GM19240 (cell line): ENCODE measurements around the gene RABL2A.
"Not testable (repeated sequence)": the region's sequence is repeated elsewhere in the genome, so short reads cannot be mapped to it uniquely, and the experiment has no call there.

Experiments
- DNase-seq: peaks from one replicate; pipeline ENCODE4 v3.0.0; 2011; ENCODE audit warnings: low spot score; ENCODE audit not compliant: insufficient read length

The RABL2A gene

DNA sequence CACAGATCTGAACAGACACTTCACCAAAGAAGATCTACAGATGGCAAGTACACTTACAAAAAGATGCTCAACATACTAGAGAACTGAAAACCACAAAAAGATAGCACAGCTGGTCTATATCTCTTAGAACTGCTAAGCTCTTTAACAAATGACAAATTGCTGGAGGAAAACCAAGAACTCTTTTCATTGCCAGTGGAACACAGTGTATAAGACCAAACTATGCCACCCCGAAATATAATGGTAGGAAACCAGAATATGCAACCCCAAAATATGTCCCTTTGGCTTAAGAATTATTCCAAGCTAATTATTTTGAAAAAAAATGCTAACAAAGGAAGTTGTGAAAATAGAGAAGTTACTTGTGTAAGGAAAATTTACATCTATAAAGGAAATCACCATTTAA lies 21.0 kb upstream of the RABL2A start:
- DNase-seq, result not testable (repeated sequence)

DNA sequence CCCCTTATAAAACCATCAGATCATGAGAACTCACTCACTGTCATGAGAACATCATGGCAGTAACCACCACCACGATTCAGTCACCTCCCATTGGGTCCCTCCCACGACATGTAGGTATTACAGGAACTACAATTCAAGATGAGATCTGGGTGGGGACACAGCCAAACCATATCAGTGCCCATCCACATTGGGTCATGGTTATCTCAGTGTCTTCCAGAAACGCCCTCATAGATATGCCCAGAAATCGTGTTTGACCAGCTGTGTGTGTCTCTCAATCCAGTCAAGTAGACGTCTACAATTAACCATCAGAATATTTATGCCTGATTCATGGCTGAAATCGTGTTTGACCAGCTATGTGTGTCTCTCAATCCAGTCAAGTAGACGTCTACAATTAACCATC lies 17.2 kb upstream of the RABL2A start:
- DNase-seq, result not testable (repeated sequence)

DNA sequence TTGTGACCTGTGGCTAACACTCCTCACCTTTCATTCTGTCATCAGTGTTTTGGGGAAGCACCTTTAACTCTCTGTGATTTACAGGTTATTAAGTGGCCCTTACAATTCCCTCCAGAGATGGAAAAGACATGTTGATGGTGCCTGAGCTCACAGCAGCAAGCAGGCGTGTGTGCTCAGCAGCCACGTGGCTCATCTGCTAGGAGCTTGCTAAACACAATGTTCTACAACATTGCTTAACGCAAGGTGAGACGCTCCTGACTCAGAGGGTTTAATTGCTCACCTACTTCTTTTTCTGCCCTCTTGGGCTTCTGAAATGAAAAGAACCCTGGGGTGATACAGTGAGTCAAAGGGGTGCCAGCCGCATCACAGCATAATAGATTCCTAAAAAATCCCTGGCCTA lies 6.1 kb upstream of the RABL2A start:
- DNase-seq, result not testable (repeated sequence)

GRCh38 chr2:113625906-113626305 lies 1.2 kb upstream of the RABL2A start:
- DNase-seq, result not testable (repeated sequence)

GRCh38 chr2:113632849-113633345 lies 5.8 kb downstream of the RABL2A start:
- not testable (repeated sequence) for DNase-seq

GRCh38 chr2:113635358-113635757 lies 8.3 kb downstream of the RABL2A start:
- DNase-seq, result not testable (repeated sequence)

- not testable (repeated sequence) for DNase-seq
Measured at GRCh38 chr2:113636226-113636625, 9.2 kb downstream of the RABL2A start.

- not testable (repeated sequence) for DNase-seq
Measured at GRCh38 chr2:113638084-113638483, 11.0 kb downstream of the RABL2A start.

GRCh38 chr2:113646217-113646616 lies 19.2 kb downstream of the RABL2A start:
- DNase-seq, result not testable (repeated sequence)

- not testable (repeated sequence) for DNase-seq
Measured at GRCh38 chr2:113650834-113651815, 24.1 kb downstream of the RABL2A start.

DNA sequence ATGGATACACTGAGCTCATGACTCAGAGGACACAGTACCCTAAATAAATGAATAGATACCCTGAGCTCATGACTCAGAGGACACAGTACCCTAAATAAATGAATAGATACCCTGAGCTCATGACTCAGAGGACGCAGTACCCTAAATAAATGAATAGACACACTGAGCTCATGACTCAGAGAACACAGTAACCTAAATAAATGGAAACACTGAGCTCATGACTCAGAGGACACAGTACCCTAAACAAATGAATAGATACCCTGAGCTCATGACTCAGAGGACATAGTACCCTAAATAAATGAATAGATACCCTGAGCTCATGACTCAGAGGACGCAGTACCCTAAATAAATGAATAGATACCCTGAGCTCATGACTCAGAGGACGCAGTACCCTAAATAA lies 25.5 kb downstream of the RABL2A start:
- not testable (repeated sequence) for DNase-seq

GRCh38 chr2:113656031-113656624 lies 29.1 kb downstream of the RABL2A start:
- DNase-seq, result not testable (repeated sequence)

GRCh38 chr2:113657735-113658134 lies 30.7 kb downstream of the RABL2A start:
- DNase-seq, result not testable (repeated sequence)

GRCh38 chr2:113663285-113664060 lies 36.4 kb downstream of the RABL2A start:
- not testable (repeated sequence) for DNase-seq

DNA sequence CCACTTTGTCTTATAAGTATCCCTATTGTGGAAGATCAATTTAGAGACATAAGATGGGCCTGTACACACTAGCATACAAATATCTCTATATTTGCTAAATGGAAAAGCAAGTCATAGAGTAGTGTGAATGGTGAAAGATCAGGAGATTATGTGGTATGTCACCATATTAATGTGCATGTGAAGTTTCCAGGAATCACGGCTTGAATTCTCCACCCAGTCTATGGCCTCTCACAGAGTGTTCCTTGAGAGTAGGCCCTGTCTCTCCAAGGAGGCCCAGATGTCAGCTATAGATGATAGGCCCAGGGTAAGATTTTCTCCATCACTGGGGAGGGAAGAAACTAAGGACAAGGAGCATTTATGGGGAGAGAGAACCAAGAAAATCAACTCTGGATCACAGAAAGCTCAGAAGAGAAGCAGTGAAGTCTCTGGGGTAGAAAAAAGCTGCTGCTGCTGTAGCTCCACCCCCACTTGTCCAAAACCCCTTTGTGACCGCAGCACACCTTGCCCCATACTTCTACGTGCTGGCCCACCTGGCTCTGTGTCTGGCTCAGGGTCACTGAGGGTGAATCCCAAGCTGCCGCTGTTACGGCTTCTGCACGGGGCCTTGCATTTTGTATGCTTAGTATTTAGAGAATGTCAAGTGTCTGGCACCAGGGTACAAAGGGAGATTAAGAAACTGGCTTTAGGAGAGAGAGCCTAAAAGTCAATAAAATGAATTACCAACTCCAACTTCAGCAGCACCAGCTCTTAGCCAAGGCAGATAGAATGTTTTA lies 37.9 kb downstream of the RABL2A start:
- DNase-seq, result not testable (repeated sequence)

GRCh38 chr2:113669013-113669412 lies 41.9 kb downstream of the RABL2A start:
- DNase-seq, result not testable (repeated sequence)

- no peak for DNase-seq
Measured at GRCh38 chr2:113672326-113672932, 45.4 kb downstream of the RABL2A start.

DNA sequence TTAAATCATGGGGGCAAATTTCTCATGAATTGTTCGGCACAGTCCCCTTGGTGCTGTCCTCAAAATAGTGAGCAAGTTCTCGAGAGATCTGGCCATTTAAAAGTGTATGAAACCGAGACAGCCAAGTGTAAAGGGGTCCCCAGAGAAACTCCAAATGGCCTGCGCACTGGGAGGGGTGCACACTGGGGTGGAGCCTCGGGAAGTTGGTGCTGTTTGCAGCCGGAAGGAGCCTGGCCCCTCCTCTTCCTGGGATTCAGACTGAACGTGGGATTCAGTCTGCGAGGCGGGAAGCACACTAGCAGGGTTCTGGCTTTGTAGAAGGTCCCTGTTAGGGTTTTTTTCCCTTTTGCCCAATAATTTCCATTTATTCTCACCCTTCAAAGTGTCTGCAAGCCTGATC lies 48.8 kb downstream of the RABL2A start:
- DNase-seq, result no peak

DNA sequence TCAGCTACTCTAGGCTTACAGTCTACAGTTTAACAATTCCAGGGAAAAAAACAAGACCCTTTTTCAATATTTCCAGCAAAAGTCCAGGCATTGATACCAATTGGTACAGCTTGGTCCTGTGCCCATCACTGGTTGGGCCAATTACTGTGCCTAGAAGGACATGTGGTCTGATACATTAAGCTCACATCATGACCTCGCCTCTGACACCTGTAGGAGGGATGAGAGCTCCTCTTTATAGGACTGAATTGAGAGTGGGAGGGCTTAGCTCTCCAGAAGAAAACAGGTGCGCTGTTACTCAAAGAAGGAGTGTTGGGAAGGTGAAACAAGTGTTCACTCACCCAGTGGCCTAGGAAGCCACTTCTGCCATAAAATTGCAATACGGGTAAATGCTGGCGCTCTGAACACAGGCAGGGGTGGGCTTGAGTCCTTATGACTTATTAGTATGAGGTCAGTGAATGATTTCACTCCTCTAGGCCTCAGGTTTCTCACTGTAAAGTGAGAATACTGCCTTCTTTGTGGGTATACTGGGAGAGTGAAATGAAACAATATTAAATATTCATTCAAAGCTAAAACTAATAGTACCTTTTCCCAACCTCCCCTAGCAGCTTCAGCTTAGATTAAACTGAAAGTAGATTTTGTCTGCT lies 49.7 kb downstream of the RABL2A start:
- DNase-seq, result no peak

DNA sequence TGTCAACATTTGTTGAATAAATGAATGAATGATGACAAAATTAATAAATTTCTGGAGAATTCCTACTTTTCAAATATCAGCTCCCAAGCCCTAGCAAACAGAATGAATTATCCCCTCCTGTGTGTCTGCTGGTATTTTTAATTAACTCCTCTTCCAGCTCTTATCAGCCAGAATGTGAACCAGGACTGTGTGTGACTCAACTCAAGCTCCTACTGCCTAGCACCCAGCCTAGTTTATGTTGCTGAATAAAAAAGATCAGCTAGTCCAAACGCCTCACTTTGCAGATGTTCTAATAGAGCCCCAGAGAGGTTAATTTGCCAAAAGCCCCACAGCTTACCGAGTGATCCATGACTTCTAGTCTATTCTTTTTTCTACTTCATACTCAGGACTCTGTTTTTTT lies 50.3 kb downstream of the RABL2A start:
- no peak for DNase-seq
